GM13976 (cell line): ENCODE measurements around the gene SAPCD2.

Experiments
- DNase-seq: peaks from one replicate; pipeline ENCODE4 v3.0.0; 2012; ENCODE audit warnings: low spot score
- CTCF ChIP-seq: IDR thresholded peaks from 2 replicates; pipeline ENCODE4 v1.5.1; 2012; ENCODE audit warnings: borderline replicate concordance, mild to moderate bottlenecking; ENCODE audit not compliant: insufficient read depth; ENCODE audit errors: extremely low read depth, missing control alignments, control extremely low read depth
- in situ Hi-C: fragments of 300-500 bp; cut with MboI; formaldehyde crosslinking; loops from one replicate; pipeline ENCODE4 v1.12.0; 2022; ENCODE audit warnings: low sequenced_read_pairs, mixed read lengths, inconsistent platforms; ENCODE audit not compliant: unreplicated experiment

Gene SAPCD2

DNA sequence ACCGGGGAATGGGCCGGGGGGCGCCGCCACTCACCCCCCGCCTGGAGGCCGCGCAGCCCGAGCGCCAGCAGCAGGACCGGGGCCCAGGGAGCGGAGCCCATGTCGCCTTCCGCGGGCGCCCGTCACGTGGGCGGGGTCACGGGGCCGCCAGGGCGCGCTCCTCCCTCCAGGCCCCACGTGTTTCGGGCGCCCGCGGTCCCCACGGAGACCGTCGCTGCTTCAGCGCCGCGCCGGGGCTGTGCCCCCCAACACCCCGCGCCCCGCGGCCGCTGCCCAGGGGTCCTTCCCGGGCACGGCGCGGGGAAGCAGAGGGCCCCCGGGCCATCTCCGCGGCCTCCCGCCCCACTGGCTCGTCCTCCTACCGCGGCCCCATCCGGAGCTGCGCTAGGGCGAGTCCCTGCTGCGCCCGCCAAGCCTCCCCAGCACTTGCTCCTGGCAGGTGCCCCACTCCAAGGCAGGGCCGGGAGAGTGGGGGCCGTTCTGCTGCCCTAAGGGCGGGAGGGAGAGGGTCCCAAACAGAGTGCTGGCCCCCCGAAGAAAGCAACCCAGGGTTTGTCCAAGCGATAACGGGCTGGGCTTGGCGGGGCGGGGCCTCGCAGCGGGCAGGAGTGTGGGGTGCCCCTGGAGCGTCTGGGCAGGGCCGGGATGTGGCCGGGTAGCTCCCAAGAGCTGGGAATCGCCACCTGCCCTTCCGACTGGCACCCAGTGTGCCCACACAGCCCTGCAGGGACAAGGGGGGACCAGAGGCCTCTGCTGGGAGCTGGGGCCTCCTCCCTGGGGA lies 44.4 kb upstream of the SAPCD2 start, which contains the start of gene DPP7:
DPP7 (minus strand) TSS at position 121 of the 781 bp plus-strand sequence; CDS start at position 101, 20 bp downstream.
- peak; percentile 96 for DNase-seq
- no peak for TF ChIP-seq CTCF
- in situ Hi-C loops, result loop anchor here (5.0 kb wide), 1 partner anchor 112 kb away; the partner anchor contains the start of genes CYSRT1 and RNF224

- peak; percentile 64 for DNase-seq
- no peak for TF ChIP-seq CTCF
- in situ Hi-C loops, result no loop called here
These were observed 43.9 kb upstream of the SAPCD2 start for GRCh38 chr9:137114220-137114612.

DNA sequence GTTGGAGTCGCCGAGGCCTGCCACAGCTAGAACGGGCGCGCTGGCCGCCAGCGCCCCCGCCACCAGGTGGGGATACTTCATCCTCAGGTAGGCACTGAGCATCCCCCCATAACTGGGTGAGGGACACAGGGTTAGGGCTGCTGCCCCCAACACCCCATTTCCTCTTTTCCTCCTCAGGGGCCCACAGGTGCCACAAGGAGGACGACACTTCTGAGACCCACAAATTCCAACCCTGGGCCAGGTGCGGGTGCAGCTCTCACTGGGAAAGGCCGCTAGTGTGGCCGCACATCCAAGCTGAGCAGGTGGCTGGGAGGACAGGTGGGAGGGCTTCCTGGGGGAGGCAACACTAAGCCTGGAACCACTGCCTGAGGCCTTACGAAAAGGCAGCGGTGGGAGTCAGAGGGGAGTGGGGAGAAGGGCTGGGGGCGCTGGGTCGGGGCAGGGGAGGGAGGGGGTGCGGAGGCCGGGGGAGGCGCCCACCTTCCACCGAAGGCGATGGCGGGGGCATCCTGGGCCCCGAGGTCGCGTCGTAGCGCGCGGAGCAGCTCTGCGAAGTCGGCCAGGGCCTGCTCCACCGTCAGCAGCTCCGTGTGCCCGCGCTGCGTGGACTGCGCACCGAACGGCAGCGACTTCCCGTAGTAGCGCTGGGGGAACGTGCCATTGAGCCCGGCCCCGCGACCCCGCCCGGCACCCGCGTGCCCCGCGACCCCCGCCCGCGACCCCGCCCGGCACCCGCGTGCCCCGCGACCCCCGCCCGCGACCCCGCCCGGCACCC lies 43.2 kb upstream of the SAPCD2 start:
- TF ChIP-seq CTCF, result no peak
- in situ Hi-C loops, result no loop called here
- DNase-seq, result peak; percentile 76

- no peak for TF ChIP-seq CTCF
- in situ Hi-C loops, result no loop called here
- peak; percentile 21 for DNase-seq
These were observed 42.4 kb upstream of the SAPCD2 start for GRCh38 chr9:137112564-137113384.

GRCh38 chr9:137111788-137112563 lies 41.6 kb upstream of the SAPCD2 start:
- peak; percentile 15 for DNase-seq
- in situ Hi-C loops, result no loop called here
- TF ChIP-seq CTCF, result no peak
